OCI-LY1 (cell line): Measurements from ENCODE around the gene CD70.

Experiments used
- CTCF ChIP-seq: fragments of 200-600 bp; sonication (generic), shearing (Covaris generic); IDR thresholded peaks from 2 replicates; pipeline ENCODE4 v1.5.1; 2017; ENCODE audit warnings: mild to moderate bottlenecking, antibody characterized with exemption, low read length, moderate library complexity, mixed read lengths
- EZH2 ChIP-seq: fragments of 200-600 bp; sonication (generic), shearing (Covaris generic); IDR thresholded peaks from 2 replicates; pipeline ENCODE4 v1.8.0; 2017; ENCODE audit warnings: borderline replicate concordance, mixed run types, mild to moderate bottlenecking, antibody characterized with exemption, low read length, moderate library complexity, mixed read lengths

- no peak for TF ChIP-seq CTCF
- no peak for TF ChIP-seq EZH2
These were observed 49.8 kb downstream of the CD70 start for GRCh38 chr19:6540918-6541689.
